RWPE2 (cell line): ENCODE measurements around the gene SCARB2.

ENCODE experiments used
- ATAC-seq: fragments of 200-7000 bp; cut with Tn5 transposase; 3 replicates; pipeline ENCODE4 v1.9.1; 2021; ENCODE audit warnings: low read depth
- DNase-seq: peaks from one replicate; pipeline ENCODE4 v3.0.0-alpha.2; 2020; ENCODE audit warnings: low spot score
- H3K27ac ChIP-seq: fragments of 450-650 bp; 2 replicates; pipeline ENCODE4 v1.5.1; 2017; ENCODE audit warnings: mild to moderate bottlenecking; ENCODE audit not compliant: poor library complexity, severe bottlenecking
- H3K27me3 ChIP-seq: fragments of 250-450 bp; sonication (Bioruptor Pico); 2 replicates; pipeline ENCODE4 v1.5.1; 2021; ENCODE audit warnings: mild to moderate bottlenecking, moderate library complexity; ENCODE audit not compliant: insufficient read depth, poor library complexity, severe bottlenecking
- H3K36me3 ChIP-seq: fragments of 250-450 bp; sonication (Bioruptor Pico); 2 replicates; pipeline ENCODE4 v1.5.1; 2020; ENCODE audit warnings: low read depth, mild to moderate bottlenecking, moderate library complexity
- H3K4me1 ChIP-seq: fragments of 250-450 bp; sonication (Bioruptor Pico); 2 replicates; pipeline ENCODE4 v1.5.1; 2021; ENCODE audit warnings: mild to moderate bottlenecking, moderate library complexity; ENCODE audit not compliant: insufficient read depth, poor library complexity, severe bottlenecking
- H3K4me3 ChIP-seq: fragments of 250-450 bp; sonication (Bioruptor Pico); 2 replicates; pipeline ENCODE4 v1.5.1; 2021; ENCODE audit warnings: mild to moderate bottlenecking, moderate library complexity; ENCODE audit not compliant: severe bottlenecking
- H3K9me3 ChIP-seq: fragments of 250-450 bp; sonication (Bioruptor Pico); 2 replicates; pipeline ENCODE4 v1.5.1; 2021; ENCODE audit warnings: mild to moderate bottlenecking, moderate library complexity; ENCODE audit not compliant: severe bottlenecking
- TF ChIP-seq, protein P1 (sequence below): fragments of 450-650 bp; IDR thresholded peaks from one replicate; pipeline ENCODE4 v1.5.1; 2017; ENCODE audit warnings: mild to moderate bottlenecking, moderate library complexity; ENCODE audit not compliant: poor library complexity, severe bottlenecking

SCARB2 gene

DNA sequence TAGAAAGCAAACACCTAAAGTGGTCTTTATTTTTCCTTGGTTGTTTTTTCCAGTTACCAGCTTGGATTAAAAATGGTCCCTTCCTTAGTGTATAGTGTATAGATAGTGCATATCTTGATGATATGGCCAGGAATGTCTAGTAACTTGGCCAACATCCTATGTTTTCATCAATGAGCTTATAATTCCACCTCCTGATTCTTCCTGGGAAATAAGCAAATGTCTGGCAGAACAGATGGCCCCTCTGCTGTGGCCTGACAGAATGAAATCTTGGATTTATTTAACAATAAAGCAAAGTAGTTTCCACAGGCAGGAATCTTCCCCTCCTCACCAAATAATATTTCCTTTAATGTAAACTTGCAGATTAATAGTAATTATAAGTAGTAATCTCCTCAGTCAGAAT lies 6.1 kb downstream of the SCARB2 start:
- Histone ChIP-seq H3K36me3 (no peaks in the 10 kb centered on the region; the same call in 1 of the 2 replicates), H3K27ac (peak overlapping the region; percentile 72), H3K4me3 (no peak overlapping the region), H3K4me1 (peaks cover 30% of the 10 kb centered on the region), H3K27me3 (no peaks in the 10 kb centered on the region), H3K9me3 (no peaks in the 10 kb centered on the region)
- ATAC-seq (no peak), DNase-seq (no peak)
- TF ChIP-seq, protein P1, sequence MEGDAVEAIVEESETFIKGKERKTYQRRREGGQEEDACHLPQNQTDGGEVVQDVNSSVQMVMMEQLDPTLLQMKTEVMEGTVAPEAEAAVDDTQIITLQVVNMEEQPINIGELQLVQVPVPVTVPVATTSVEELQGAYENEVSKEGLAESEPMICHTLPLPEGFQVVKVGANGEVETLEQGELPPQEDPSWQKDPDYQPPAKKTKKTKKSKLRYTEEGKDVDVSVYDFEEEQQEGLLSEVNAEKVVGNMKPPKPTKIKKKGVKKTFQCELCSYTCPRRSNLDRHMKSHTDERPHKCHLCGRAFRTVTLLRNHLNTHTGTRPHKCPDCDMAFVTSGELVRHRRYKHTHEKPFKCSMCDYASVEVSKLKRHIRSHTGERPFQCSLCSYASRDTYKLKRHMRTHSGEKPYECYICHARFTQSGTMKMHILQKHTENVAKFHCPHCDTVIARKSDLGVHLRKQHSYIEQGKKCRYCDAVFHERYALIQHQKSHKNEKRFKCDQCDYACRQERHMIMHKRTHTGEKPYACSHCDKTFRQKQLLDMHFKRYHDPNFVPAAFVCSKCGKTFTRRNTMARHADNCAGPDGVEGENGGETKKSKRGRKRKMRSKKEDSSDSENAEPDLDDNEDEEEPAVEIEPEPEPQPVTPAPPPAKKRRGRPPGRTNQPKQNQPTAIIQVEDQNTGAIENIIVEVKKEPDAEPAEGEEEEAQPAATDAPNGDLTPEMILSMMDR: no peak

DNA sequence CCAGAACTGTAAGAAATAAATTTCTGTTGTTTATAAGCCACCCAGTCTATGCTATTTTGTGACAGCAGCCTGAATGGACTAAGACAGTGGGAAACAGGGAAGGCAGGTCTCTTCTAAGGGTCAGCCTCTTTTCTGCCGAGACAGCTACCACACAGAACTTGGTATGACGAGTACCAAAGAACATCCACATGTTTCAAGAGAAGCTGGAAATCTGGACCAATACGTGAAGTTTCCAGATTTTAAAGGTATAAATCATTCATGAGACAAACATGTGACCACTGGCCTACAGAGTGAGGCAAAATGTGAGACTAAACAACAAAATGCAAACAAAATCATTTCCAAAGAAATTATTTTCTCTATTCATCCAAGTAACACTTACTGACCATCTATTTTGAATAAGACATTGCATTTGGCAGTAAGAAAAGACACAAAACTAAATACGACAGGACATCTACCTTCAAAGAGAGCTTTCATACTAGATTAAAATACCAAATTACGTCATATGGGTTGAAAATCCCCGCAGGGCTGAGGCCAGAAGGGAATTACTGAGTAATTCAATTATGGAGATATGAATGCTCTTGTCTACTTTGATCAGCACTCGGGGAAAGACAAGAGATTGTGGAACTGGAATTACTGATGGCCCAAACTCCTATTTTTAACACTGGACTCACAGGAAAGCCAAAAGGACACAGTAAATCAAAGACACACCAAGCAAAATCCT lies 7.2 kb downstream of the SCARB2 start:
- Histone ChIP-seq H3K27me3 (no peaks in the 10 kb centered on the region), H3K27ac (no peak overlapping the region), H3K36me3 (no peaks in the 10 kb centered on the region; the same call in 1 of the 2 replicates), H3K4me3 (no peak overlapping the region), H3K9me3 (no peaks in the 10 kb centered on the region), H3K4me1 (peaks cover 25% of the 10 kb centered on the region)
- no peak for DNase-seq
- TF ChIP-seq, protein P1: no peak
- no peak for ATAC-seq

DNA sequence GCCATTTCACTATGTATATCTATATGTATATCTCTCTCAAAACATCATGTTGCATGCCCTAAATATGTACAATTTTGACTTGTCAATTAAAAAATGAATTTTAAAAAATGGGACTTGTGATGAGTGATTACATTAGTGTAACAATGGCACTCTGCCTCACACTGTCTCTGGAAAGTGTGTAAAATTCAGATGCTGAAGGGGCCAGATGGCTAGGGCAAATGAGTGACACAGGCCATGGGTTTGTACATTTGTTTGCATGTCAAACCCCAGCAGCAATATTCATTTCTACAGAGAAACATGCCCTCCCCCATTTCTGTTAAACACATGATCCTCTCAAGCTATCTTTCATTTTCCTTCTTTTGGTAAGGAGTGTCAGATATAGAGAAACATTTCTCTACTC lies 8.1 kb downstream of the SCARB2 start:
- Histone ChIP-seq H3K9me3 (no peaks in the 10 kb centered on the region), H3K4me1 (peaks cover 21% of the 10 kb centered on the region), H3K27me3 (no peaks in the 10 kb centered on the region), H3K27ac (no peak overlapping the region), H3K36me3 (no peaks in the 10 kb centered on the region; the same call in 1 of the 2 replicates), H3K4me3 (no peak overlapping the region)
- ATAC-seq (no peak), DNase-seq (no peak)
- TF ChIP-seq, protein P1: no peak

DNA sequence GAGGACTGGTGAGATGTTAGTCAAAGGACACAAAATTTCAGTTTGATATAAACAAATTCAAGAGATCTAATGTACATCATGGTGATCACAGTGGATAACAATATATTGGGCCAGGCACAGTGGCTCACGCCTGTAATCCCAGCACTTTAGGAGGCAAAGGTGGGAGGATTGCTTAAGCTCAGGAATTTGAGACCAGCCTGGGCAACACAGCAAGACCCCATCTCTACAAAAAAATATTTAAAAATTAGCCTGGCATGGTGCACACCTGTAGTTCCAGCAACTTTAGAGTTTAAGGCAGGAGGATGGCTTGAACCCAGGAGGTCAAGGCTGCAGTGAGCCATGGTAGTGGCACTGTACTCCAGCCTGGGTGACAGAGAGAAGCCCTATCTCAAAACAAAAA lies 8.7 kb downstream of the SCARB2 start:
- H3K27me3 ChIP-seq: no peaks in the 10 kb centered on the region
- no peaks in the 10 kb centered on the region; the same call in 1 of the 2 replicates for H3K36me3 ChIP-seq
- no peak overlapping the region for H3K4me3 ChIP-seq
- H3K9me3 ChIP-seq: no peaks in the 10 kb centered on the region
- DNase-seq (no peak), ATAC-seq (no peak)
- H3K27ac ChIP-seq: no peak overlapping the region
- peaks cover 21% of the 10 kb centered on the region for H3K4me1 ChIP-seq
- TF ChIP-seq, protein P1: no peak

DNA sequence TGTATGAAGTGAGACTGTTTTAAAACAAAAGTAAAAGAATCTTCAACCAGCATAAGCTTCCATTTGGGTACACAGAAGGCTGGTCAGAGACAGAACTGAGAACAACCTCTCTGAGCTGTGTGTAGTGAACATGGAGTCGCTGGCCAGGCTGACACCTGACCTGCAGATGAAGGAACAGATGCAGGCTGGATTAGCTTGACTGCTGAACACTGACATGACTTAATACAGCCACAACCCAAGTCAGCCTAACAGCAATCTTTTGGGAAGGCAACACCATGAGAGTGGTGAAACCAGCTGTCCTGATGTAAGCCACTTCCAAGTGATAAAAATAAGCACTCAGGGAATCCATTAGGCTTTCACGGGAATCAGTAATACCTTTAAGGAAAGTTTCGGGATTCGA lies 10.1 kb downstream of the SCARB2 start:
- Histone ChIP-seq H3K36me3 (no peaks in the 10 kb centered on the region), H3K4me3 (no peak overlapping the region), H3K9me3 (no peaks in the 10 kb centered on the region), H3K27me3 (no peaks in the 10 kb centered on the region), H3K27ac (no peak overlapping the region), H3K4me1 (peaks cover 26% of the 10 kb centered on the region)
- ATAC-seq: no peak
- no peak for DNase-seq
- TF ChIP-seq, protein P1: no peak
